ENCODE results near the gene WDR1. TPM values are rescaled to one million over a fixed set of nuclear protein-coding genes. Genes with fewer than 3 reads are reported as not detected.

WDR1 gene
- total RNA-seq, 2 experiments from 2014 or later, result 77.6 to 152 TPM

- H3K79me2 ChIP-seq (ENCODE audit: insufficient read depth, low read depth, low read length), result no peaks in the 10 kb centered on the region
- BruUV-seq (replicated peaks), result no TSS peak
- CTCF ChIA-PET (ENCODE audit: unreplicated experiment), result no interaction called here
Measured at GRCh38 chr4:10088135-10089010, 28.2 kb downstream of the WDR1 start.

GRCh38 chr4:10087152-10087791 is 29.3 kb downstream of the WDR1 start:
- H3K4me1 ChIP-seq (ENCODE audit: insufficient read depth, low read length, poor library complexity, severe bottlenecking), result no peaks in the 10 kb centered on the region
- no peaks in the 10 kb centered on the region for H3K9me3 ChIP-seq (ENCODE audit: low read length)
- H3K36me3 ChIP-seq (ENCODE audit: insufficient read depth, low read length), result peaks cover 99% of the 10 kb centered on the region
- H3K79me2 ChIP-seq (ENCODE audit: insufficient read depth, low read depth, low read length), result no peaks in the 10 kb centered on the region
- H3K27ac ChIP-seq (ENCODE audit: low read depth, low read length, poor library complexity, severe bottlenecking), result no peak overlapping the region
- BruUV-seq (replicated peaks), result no TSS peak
- no peak overlapping the region for H3K4me3 ChIP-seq (ENCODE audit: low read depth, low read length, poor library complexity, severe bottlenecking)
- TF ChIP-seq EZH2phosphoT487 (IDR thresholded peaks at IDR 0.05; ENCODE audit: borderline replicate concordance, low read depth, low read length) (no peak), CTCF (conservative IDR thresholded peaks at IDR 0.05; ENCODE audit: low read length) (no peak)
- H3K9me2 ChIP-seq (ENCODE audit: insufficient read depth, low read length), result no peaks in the 10 kb centered on the region
- CTCF ChIA-PET (ENCODE audit: unreplicated experiment), result no interaction called here
- H4K20me1 ChIP-seq (ENCODE audit: insufficient read depth, low read length), result peaks cover 7% of the 10 kb centered on the region; the same call in 1 of the 2 replicates
- intact Hi-C loops (cut with micrococcal nuclease; ENCODE audit: unreplicated experiment), result no loop called here
- DNase-seq (ENCODE audit: low spot score), result no peak
- POLR2A ChIA-PET, result no interaction called here
- H2AFZ ChIP-seq (ENCODE audit: low read length), result no peak overlapping the region
- H3K4me2 ChIP-seq (ENCODE audit: low read length), result no peak overlapping the region

More at GRCh38 chr4:10088135-10089010, 28.2 kb downstream of the WDR1 start:
- no peak overlapping the region for H3K4me3 ChIP-seq (ENCODE audit: low read depth, low read length, poor library complexity, severe bottlenecking)
- TF ChIP-seq EZH2phosphoT487 (IDR thresholded peaks at IDR 0.05; ENCODE audit: borderline replicate concordance, low read depth, low read length) (no peak), CTCF (conservative IDR thresholded peaks at IDR 0.05; ENCODE audit: low read length) (no peak)
- H3K9me3 ChIP-seq (ENCODE audit: low read length), result no peaks in the 10 kb centered on the region
- H3K9me2 ChIP-seq (ENCODE audit: insufficient read depth, low read length), result no peaks in the 10 kb centered on the region
- no peak for DNase-seq (ENCODE audit: low spot score)
- peaks cover 99% of the 10 kb centered on the region for H3K36me3 ChIP-seq (ENCODE audit: insufficient read depth, low read length)
- no peaks in the 10 kb centered on the region for H3K4me1 ChIP-seq (ENCODE audit: insufficient read depth, low read length, poor library complexity, severe bottlenecking)
- peaks cover 7% of the 10 kb centered on the region; the same call in 1 of the 2 replicates for H4K20me1 ChIP-seq (ENCODE audit: insufficient read depth, low read length)
- no peak overlapping the region for H3K27ac ChIP-seq (ENCODE audit: low read depth, low read length, poor library complexity, severe bottlenecking)
- POLR2A ChIA-PET, result no interaction called here
- H3K4me2 ChIP-seq (ENCODE audit: low read length), result no peak overlapping the region
- H2AFZ ChIP-seq (ENCODE audit: low read length), result no peak overlapping the region
- intact Hi-C loops (cut with micrococcal nuclease; ENCODE audit: unreplicated experiment), result no loop called here
